ENCODE measurements around the gene RTN1. TPM values are rescaled to one million over a fixed set of nuclear protein-coding genes. Genes with fewer than 3 reads are reported as not detected.

RTN1 gene
- polyA plus RNA-seq, 1 of the 3 experiments (the other 2 are of a cell fraction): 1.6 TPM

GRCh38 chr14:59547310-59547709 lies 323.3 kb downstream of the RTN1 start:
- no peak for DNase-seq
- no peak overlapping the region for H3K4me3 ChIP-seq (ENCODE audit: low read depth in 2 of 2, low read length in 1 of 2)
- H3K27ac ChIP-seq (ENCODE audit: low read depth in 2 of 2, low read length in 1 of 2): no peak overlapping the region
- H3K79me2 ChIP-seq (ENCODE audit: insufficient read depth): no peaks in the 10 kb centered on the region
- H3K9me2 ChIP-seq: no peaks in the 10 kb centered on the region
- no peaks in the 10 kb centered on the region for H3F3A ChIP-seq (replicated peaks; ENCODE audit: insufficient read depth)
- ChIA-PET CTCF (interaction anchor here (0.7 to 1.7 kb wide), 2 partner anchors 29 to 350 kb away, joined by 3 to 7 read pairs; partner anchors contain the start of gene CCDC175), POLR2A (no interaction called here)
- no peaks in the 10 kb centered on the region for H3K4me1 ChIP-seq (ENCODE audit: control insufficient read depth in 1 of 2, insufficient read depth in 2 of 2, low read depth in 1 of 2, low read length in 1 of 2)
- no peaks in the 10 kb centered on the region for H3K9me3 ChIP-seq
- no peaks in the 10 kb centered on the region for H3K27me3 ChIP-seq (ENCODE audit: insufficient read depth)
- no peak for TF ChIP-seq USF2 (IDR thresholded peaks at IDR 0.05; ENCODE audit: borderline replicate concordance, low read depth, low read length)
- no peak for TF ChIP-seq MAX (IDR thresholded peaks at IDR 0.05; ENCODE audit: low read depth)
- no peak for TF ChIP-seq ELF1 (IDR thresholded peaks at IDR 0.05)
- TF ChIP-seq USF1 (IDR thresholded peaks at IDR 0.05; ENCODE audit: borderline replicate concordance, low read depth): no peak
- no peak for TF ChIP-seq RXRA (IDR thresholded peaks at IDR 0.05; ENCODE audit: borderline replicate concordance, low read depth)
- no peak for TF ChIP-seq MEF2A (IDR thresholded peaks at IDR 0.05; ENCODE audit: borderline replicate concordance, low read depth)
- no peak for TF ChIP-seq PBX3 (IDR thresholded peaks at IDR 0.05)
- TF ChIP-seq NFIC (IDR thresholded peaks at IDR 0.05; ENCODE audit: borderline replicate concordance): no peak
- TF ChIP-seq FOXJ3 (CRISPR knock-in tag; IDR thresholded peaks at IDR 0.05): no peak
- no peak for TF ChIP-seq JUND (IDR thresholded peaks at IDR 0.05)
- no peak for TF ChIP-seq TCF12 (IDR thresholded peaks at IDR 0.05)
- TF ChIP-seq CTCF (IDR thresholded peaks at IDR 0.05): no peak
- no peak for TF ChIP-seq POLR2AphosphoS5 (IDR thresholded peaks at IDR 0.05; ENCODE audit: low read depth, low read length)
- H4K20me1 ChIP-seq (ENCODE audit: insufficient read depth): no peaks in the 10 kb centered on the region
- no peak overlapping the region for H3K4me2 ChIP-seq
- H3K36me3 ChIP-seq (replicated peaks in 1 of 2; ENCODE audit: control insufficient read depth in 1 of 2, insufficient read depth in 2 of 2, low read length in 1 of 2): no peaks in the 10 kb centered on the region
- H3K9ac ChIP-seq: no peak overlapping the region
- H2AFZ ChIP-seq (ENCODE audit: low read depth): no peak overlapping the region
- 26% methylated on average over 2 of the region's 2 CpGs for WGBS (ENCODE audit: low lambda C conversion rate)

Small RNA genes within 50 kb of the gene (small RNA-seq; reads per million reads assigned to genes)
- 0 reads per million in 7 experiments for gene MIR5586

Other genes with a start within 250 kb of the RTN1 start
- not detected in 2 replicates for gene LRRC9, start 49.4 kb upstream of the RTN1 start, polyA plus RNA-seq (2012; rRNA removed)
- gene PCNX4, start 221.1 kb upstream of the RTN1 start, polyA plus RNA-seq (2012; rRNA removed): 21.1 and 26.3 TPM in 2 replicates